H1 (cell line): ENCODE measurements around the gene SKIC8.

ENCODE experiments used
- BACH1 ChIP-seq: IDR thresholded peaks from 2 replicates; pipeline ENCODE4 v1.6.1; 2012; ENCODE audit warnings: low read length, improper control_type of control experiment
- CTCF ChIP-seq, 3 experiments: IDR thresholded peaks; 1 replicate in 2 of 3; 2 replicates in 1 of 3; pipeline versions ENCODE4 v1.5.1 to v1.6.1; 2011; ENCODE audit warnings: low read length in 3 of 3, mild to moderate bottlenecking in 3 of 3, inconsistent platforms in 2 of 3, low read depth in 1 of 3, moderate library complexity in 1 of 3; ENCODE audit not compliant: insufficient read depth in 1 of 3; ENCODE audit errors: control extremely low read depth in 1 of 3
- EP300 ChIP-seq, 2 experiments: IDR thresholded peaks; 1 replicate in 1 of 2; 2 replicates in 1 of 2; pipeline ENCODE4 v1.6.1; 2011 to 2012; ENCODE audit warnings: low read depth in 2 of 2, low read length in 2 of 2, mild to moderate bottlenecking in 2 of 2, borderline replicate concordance in 1 of 2, inconsistent platforms in 1 of 2, moderate library complexity in 1 of 2
- JUND ChIP-seq: IDR thresholded peaks from 2 replicates; pipeline ENCODE4 v1.6.1; 2011; ENCODE audit warnings: mild to moderate bottlenecking, improper control_type of control experiment, low read length
- MAX ChIP-seq: IDR thresholded peaks from 2 replicates; pipeline ENCODE4 v1.6.1; 2012; ENCODE audit warnings: inconsistent platforms
- RNF2 ChIP-seq: fragments of 200-900, 300-1000 bp; sonication (generic); IDR thresholded peaks from 2 replicates; pipeline ENCODE4 v1.7.1; 2016; ENCODE audit warnings: borderline replicate concordance, low read depth, mild to moderate bottlenecking, antibody characterized with exemption, low read length; ENCODE audit not compliant: poor library complexity, severe bottlenecking; ENCODE audit errors: missing control alignments
- TAF1 ChIP-seq: IDR thresholded peaks from 2 replicates; pipeline ENCODE4 v1.6.1; 2011; ENCODE audit warnings: mild to moderate bottlenecking, low read depth, low read length
- ZNF274 ChIP-seq: IDR thresholded peaks from 2 replicates; pipeline ENCODE4 v1.7.0; 2012; ENCODE audit warnings: low read length, borderline replicate concordance; ENCODE audit errors: extremely low read depth
- TF ChIP-seq, protein P1 (sequence below): IDR thresholded peaks from 2 replicates; pipeline ENCODE4 v1.6.1; 2011; ENCODE audit warnings: low read depth, mild to moderate bottlenecking, low read length; ENCODE audit not compliant: insufficient read depth

DNA sequence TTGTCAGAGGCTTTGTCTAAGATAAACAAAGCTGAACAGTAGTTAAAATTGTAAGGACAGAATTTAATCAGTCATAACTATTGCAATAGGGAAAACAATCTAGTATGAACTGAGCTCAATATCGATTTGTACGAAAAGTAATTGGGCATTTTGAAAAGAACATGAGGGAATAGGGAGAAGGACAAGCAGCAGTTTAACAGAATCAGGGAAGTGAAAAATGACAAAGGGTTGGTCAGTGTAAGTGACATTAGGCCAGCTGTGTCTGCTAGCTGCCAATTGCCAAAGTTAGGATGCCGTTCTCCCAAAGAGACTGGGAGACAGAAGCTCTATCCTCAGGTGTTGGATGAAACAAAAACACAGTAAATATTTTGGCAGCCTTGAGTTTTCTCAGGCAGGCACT is 38.3 kb downstream of the SKIC8 start:
- TF ChIP-seq, protein P1, sequence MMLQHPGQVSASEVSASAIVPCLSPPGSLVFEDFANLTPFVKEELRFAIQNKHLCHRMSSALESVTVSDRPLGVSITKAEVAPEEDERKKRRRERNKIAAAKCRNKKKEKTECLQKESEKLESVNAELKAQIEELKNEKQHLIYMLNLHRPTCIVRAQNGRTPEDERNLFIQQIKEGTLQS = no peak
- TF ChIP-seq JUND (no peak), ZNF274 (no peak), RNF2 (no peak), CTCF (IDR thresholded peaks at IDR 0.05; ENCODE audit: control extremely low read depth in 1 of 3, insufficient read depth in 1 of 3, low read depth in 1 of 3, low read length in 3 of 3) (no peak), BACH1 (no peak), MAX (no peak), TAF1 (no peak), EP300 (IDR thresholded peaks at IDR 0.05; ENCODE audit: borderline replicate concordance in 1 of 2, low read depth in 2 of 2, low read length in 2 of 2) (no peak)
